B cell (primary cell): ENCODE data around the gene SLC9C2.

Source experiments
- CTCF ChIP-seq: fragments of 200-600 bp; IDR thresholded peaks from one replicate; pipeline ENCODE4 v1.8.0; 2022; ENCODE audit warnings: antibody characterized with exemption, mild to moderate bottlenecking
- EZH2 ChIP-seq: IDR thresholded peaks from 2 replicates; pipeline ENCODE4 v1.6.1; 2012; ENCODE audit warnings: borderline replicate concordance, low read depth, mild to moderate bottlenecking, moderate library complexity, low read length; ENCODE audit not compliant: insufficient read depth, poor library complexity, severe bottlenecking

GRCh38 chr1:173590557-173590956 lies 12.3 kb downstream of the SLC9C2 start:
- no peak for TF ChIP-seq EZH2
- TF ChIP-seq CTCF, result no peak
